Astrocyte of the cerebellum (primary cell): ENCODE results near the gene KCNJ10.

Experiments used
- DNase-seq: peaks from one replicate; pipeline ENCODE4 v3.0.0-alpha.2; 2011; ENCODE audit warnings: low read depth
- H3K4me3 ChIP-seq: 2 replicates; pipeline ENCODE4 v1.5.1; 2011; ENCODE audit warnings: mild to moderate bottlenecking, low read depth, low read length, moderate library complexity
- CTCF ChIP-seq: IDR thresholded peaks from 2 replicates; pipeline ENCODE4 v1.5.1; 2012; ENCODE audit warnings: low read length, low read depth, moderate library complexity, mild to moderate bottlenecking; ENCODE audit errors: missing control alignments
- in situ Hi-C: cut with HindIII; loops from 2 replicates; pipeline ENCODE4 v1.10.0; 2017; ENCODE audit warnings: low sequenced_read_pairs

Gene KCNJ10

GRCh38 chr1:160078512-160079195, 8.7 kb upstream of the KCNJ10 start:
- TF ChIP-seq CTCF: peak; percentile 72
- H3K4me3 ChIP-seq: no peak overlapping the region
- in situ Hi-C loops: no loop called here
- DNase-seq: no peak

DNA sequence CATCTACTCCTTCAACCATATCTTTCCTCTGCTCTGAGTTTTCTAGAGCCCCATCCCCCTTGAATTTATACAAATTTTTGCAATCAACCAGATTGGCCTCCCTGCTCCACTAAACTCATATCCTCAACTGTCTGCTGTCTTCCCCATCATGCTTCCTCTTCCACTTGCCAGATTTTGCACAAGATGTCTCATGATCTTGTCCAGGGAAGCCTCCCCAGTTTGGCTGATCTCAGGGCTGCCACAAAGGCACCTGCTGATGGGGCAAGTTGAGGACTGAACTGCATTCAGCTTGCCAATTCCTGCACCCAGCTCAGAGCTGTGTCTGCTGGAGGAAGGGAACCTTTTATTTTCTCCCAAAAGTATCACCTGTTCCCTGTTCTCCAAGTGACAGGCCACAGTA, 7.5 kb upstream of the KCNJ10 start:
- TF ChIP-seq CTCF: no peak
- in situ Hi-C loops: no loop called here
- no peak for DNase-seq
- no peak overlapping the region for H3K4me3 ChIP-seq

GRCh38 chr1:160076295-160076694, 6.3 kb upstream of the KCNJ10 start:
- TF ChIP-seq CTCF: no peak
- in situ Hi-C loops: no loop called here
- peak; percentile 59 for DNase-seq
- H3K4me3 ChIP-seq: no peak overlapping the region

DNA sequence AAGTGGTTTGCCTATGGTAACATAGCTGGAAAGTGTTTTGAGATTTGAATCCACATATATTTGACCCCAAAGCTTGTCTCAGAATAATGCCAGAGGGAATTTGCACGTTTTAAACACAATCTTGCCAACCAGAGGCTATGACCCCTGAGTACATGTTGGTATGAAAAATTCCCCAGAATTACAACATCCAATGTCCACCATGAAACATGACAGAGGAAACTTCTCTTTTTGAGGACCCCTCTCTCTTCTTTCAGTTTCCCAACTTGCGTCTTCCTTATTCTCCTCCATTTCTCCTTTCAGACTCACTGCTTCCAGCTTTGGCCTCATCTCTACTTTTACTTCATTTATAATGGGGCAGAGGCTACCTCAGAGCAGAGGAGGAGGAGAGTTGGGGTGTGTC, 5.9 kb upstream of the KCNJ10 start:
- H3K4me3 ChIP-seq: no peak overlapping the region
- no peak for TF ChIP-seq CTCF
- in situ Hi-C loops: no loop called here
- DNase-seq: no peak

- in situ Hi-C loops: no loop called here
- no peak for TF ChIP-seq CTCF
- DNase-seq: no peak
- no peak overlapping the region for H3K4me3 ChIP-seq
These were observed 4.9 kb upstream of the KCNJ10 start for GRCh38 chr1:160074865-160075264.

DNA sequence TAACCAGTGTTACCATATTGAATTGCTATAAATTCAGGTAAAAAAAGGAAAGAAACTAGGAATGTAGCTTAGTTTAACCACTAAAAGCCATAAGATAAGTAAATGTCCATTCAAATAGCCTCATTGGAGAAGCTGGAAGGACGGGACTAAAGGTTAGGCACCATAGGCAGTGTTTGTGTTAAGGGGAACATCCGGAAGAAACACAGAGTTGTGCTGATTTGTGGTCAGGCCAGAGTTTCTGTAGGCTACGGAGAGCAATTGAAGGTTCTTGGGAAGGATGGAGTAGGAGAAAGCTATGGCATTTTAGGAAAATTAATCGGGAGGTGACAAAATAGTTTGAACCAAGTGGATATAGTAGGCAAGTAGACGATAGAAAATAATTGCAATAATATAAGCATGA, 1.3 kb upstream of the KCNJ10 start:
- in situ Hi-C loops: no loop called here
- no peak overlapping the region for H3K4me3 ChIP-seq
- no peak for TF ChIP-seq CTCF
- DNase-seq: no peak
